ENCODE measurements around the gene AUTS2. TPM values are rescaled to one million over a fixed set of nuclear protein-coding genes. Genes with fewer than 3 reads are reported as not detected.

AUTS2 gene
- total and polyA plus RNA-seq, 2 donors (not counting 1 experiment from before 2014, with no cell fraction given) = 0.60 to 9.1 TPM

- Histone ChIP-seq H2AFZ (ENCODE audit: low read length) (no peak overlapping the region), H3K27ac (ENCODE audit: insufficient read depth, low read length) (no peak overlapping the region), H3K36me3 (ENCODE audit: control insufficient read depth, insufficient read depth, low read length) (no peaks in the 10 kb centered on the region), H3K4me2 (ENCODE audit: extremely low read depth, insufficient read depth, low read length) (no peak overlapping the region), H3K79me2 (ENCODE audit: control insufficient read depth, insufficient read depth, low read length) (no peaks in the 10 kb centered on the region), H3K4me1 (ENCODE audit: control insufficient read depth, extremely low read depth, insufficient read depth, low read length) (no peaks in the 10 kb centered on the region), H3K9ac (ENCODE audit: insufficient read depth, low read length) (no peak overlapping the region), H3K4me3 (replicated peaks in 1 of 4; ENCODE audit: control extremely low read depth in 1 of 4, insufficient read depth in 1 of 4, low read depth in 3 of 4, low read length in 4 of 4) (no peak overlapping the region), H3K27me3 (ENCODE audit: control insufficient read depth, insufficient read depth, low read length) (no peaks in the 10 kb centered on the region), H3K9me3 (ENCODE audit: control insufficient read depth, insufficient read depth, low read depth, low read length) (no peaks in the 10 kb centered on the region), H4K20me1 (ENCODE audit: control insufficient read depth, extremely low read depth, insufficient read depth, low read length) (no peaks in the 10 kb centered on the region)
- TF ChIP-seq CTCF (conservative IDR thresholded peaks at IDR 0.05 in 1 of 2, IDR thresholded peaks at IDR 0.05 in 1 of 2; ENCODE audit: low read depth in 1 of 2, low read length in 2 of 2) (no peak), EZH2 (IDR thresholded peaks at IDR 0.05; ENCODE audit: low read length, missing control alignments) (no peak)
- DNase-seq (ENCODE audit: low read depth in 2 of 2) = no peak
Measured at GRCh38 chr7:69719717-69720116, 121.4 kb downstream of the AUTS2 start.

- Histone ChIP-seq H4K20me1 (ENCODE audit: control insufficient read depth, extremely low read depth, insufficient read depth, low read length) (no peaks in the 10 kb centered on the region), H3K27ac (ENCODE audit: insufficient read depth, low read length) (no peak overlapping the region), H2AFZ (ENCODE audit: low read length) (no peak overlapping the region), H3K79me2 (ENCODE audit: control insufficient read depth, insufficient read depth, low read length) (no peaks in the 10 kb centered on the region), H3K27me3 (ENCODE audit: control insufficient read depth, insufficient read depth, low read length) (no peaks in the 10 kb centered on the region), H3K9me3 (ENCODE audit: control insufficient read depth, insufficient read depth, low read depth, low read length) (no peaks in the 10 kb centered on the region), H3K36me3 (ENCODE audit: control insufficient read depth, insufficient read depth, low read length) (no peaks in the 10 kb centered on the region), H3K4me3 (replicated peaks in 1 of 4; ENCODE audit: control extremely low read depth in 1 of 4, insufficient read depth in 1 of 4, low read depth in 3 of 4, low read length in 4 of 4) (no peak overlapping the region), H3K4me1 (ENCODE audit: control insufficient read depth, extremely low read depth, insufficient read depth, low read length) (no peaks in the 10 kb centered on the region), H3K9ac (ENCODE audit: insufficient read depth, low read length) (no peak overlapping the region), H3K4me2 (ENCODE audit: extremely low read depth, insufficient read depth, low read length) (no peak overlapping the region)
- TF ChIP-seq CTCF (conservative IDR thresholded peaks at IDR 0.05 in 1 of 2, IDR thresholded peaks at IDR 0.05 in 1 of 2; ENCODE audit: low read depth in 1 of 2, low read length in 2 of 2) (no peak), EZH2 (IDR thresholded peaks at IDR 0.05; ENCODE audit: low read length, missing control alignments) (no peak)
- DNase-seq (ENCODE audit: low read depth in 2 of 2) = peak; percentile 9 to 58
Measured at GRCh38 chr7:69722843-69723242, 124.6 kb downstream of the AUTS2 start.

GRCh38 chr7:69723663-69724062 is 125.4 kb downstream of the AUTS2 start:
- H4K20me1 ChIP-seq (ENCODE audit: control insufficient read depth, extremely low read depth, insufficient read depth, low read length) = no peaks in the 10 kb centered on the region
- no peak overlapping the region for H2AFZ ChIP-seq (ENCODE audit: low read length)

More at GRCh38 chr7:69723663-69724062, 125.4 kb downstream of the AUTS2 start:
- no peak overlapping the region for H3K27ac ChIP-seq (ENCODE audit: insufficient read depth, low read length)
- no peak for DNase-seq (ENCODE audit: low read depth in 2 of 2)
- H3K27me3 ChIP-seq (ENCODE audit: control insufficient read depth, insufficient read depth, low read length) = no peaks in the 10 kb centered on the region
- no peak overlapping the region for H3K4me2 ChIP-seq (ENCODE audit: extremely low read depth, insufficient read depth, low read length)
- no peaks in the 10 kb centered on the region for H3K4me1 ChIP-seq (ENCODE audit: control insufficient read depth, extremely low read depth, insufficient read depth, low read length)
- H3K9ac ChIP-seq (ENCODE audit: insufficient read depth, low read length) = no peak overlapping the region
- H3K9me3 ChIP-seq (ENCODE audit: control insufficient read depth, insufficient read depth, low read depth, low read length) = no peaks in the 10 kb centered on the region
- H3K79me2 ChIP-seq (ENCODE audit: control insufficient read depth, insufficient read depth, low read length) = no peaks in the 10 kb centered on the region
- TF ChIP-seq EZH2 (IDR thresholded peaks at IDR 0.05; ENCODE audit: low read length, missing control alignments) (no peak), CTCF (conservative IDR thresholded peaks at IDR 0.05 in 1 of 2, IDR thresholded peaks at IDR 0.05 in 1 of 2; ENCODE audit: low read depth in 1 of 2, low read length in 2 of 2) (no peak)
- no peak overlapping the region for H3K4me3 ChIP-seq (replicated peaks in 1 of 4; ENCODE audit: control extremely low read depth in 1 of 4, insufficient read depth in 1 of 4, low read depth in 3 of 4, low read length in 4 of 4)
- no peaks in the 10 kb centered on the region for H3K36me3 ChIP-seq (ENCODE audit: control insufficient read depth, insufficient read depth, low read length)
